GM12878 (cell line): ENCODE data around the gene ZIC5. TPM values are rescaled to one million over a fixed set of nuclear protein-coding genes. Genes with fewer than 3 reads are reported as not detected.

Experiments used
- ATAC-seq: fragments of 200-7000 bp; cut with Tn5 transposase; 3 replicates; pipeline ENCODE4 v1.9.1; 2020; ENCODE audit warnings: mild to moderate bottlenecking, moderate library complexity
- BruUV-seq: library from RNA; stranded (reverse); fragments of 400-500 nt; replicated peaks from 2 replicates; lab custom pipeline; 2021; lab: Mats Ljungman, UMichigan
- CTCF ChIA-PET: fragments of 300-600 bp; sonication (Branson Sonifier 250); formaldehyde crosslinking; extraction: SDS; loops from one replicate; lab custom pipeline; 2021; ENCODE audit warnings: inconsistent platforms; lab: Yijun Ruan, JAX
- POLR2A ChIA-PET: fragments of 350-600 bp; formaldehyde crosslinking; extraction: SDS; loops from one replicate; lab custom pipeline; 2021; ENCODE audit warnings: inconsistent platforms; lab: Charles Lee
- RAD21 ChIA-PET: fragments of 300-600 bp; sonication (Branson Sonifier 250); formaldehyde crosslinking; loops from one replicate; lab custom pipeline; 2023; ENCODE audit warnings: antibody characterized with exemption; ENCODE audit not compliant: unreplicated experiment; lab: Charles Lee
- SMC1A ChIA-PET: fragments of 300-600 bp; sonication (Branson Sonifier 250); formaldehyde crosslinking; loops from one replicate; lab custom pipeline; 2023; ENCODE audit not compliant: unreplicated experiment, uncharacterized antibody; lab: Charles Lee
- DNase-seq: peaks from one replicate; pipeline ENCODE4 v3.0.0-alpha.2; 2011; ENCODE audit warnings: low read depth, low spot score
- FAIRE-seq: peaks from 3 replicates; lab custom pipeline; 2011; peaks lifted over from hg19 to GRCh38; lab: Jason Lieb, UNC
- H2AFZ ChIP-seq: 2 replicates; pipeline ENCODE4 v1.6.0; 2011; ENCODE audit warnings: low read depth, low read length, control low read depth; ENCODE audit not compliant: control insufficient read depth
- H3K27ac ChIP-seq: 2 replicates; pipeline ENCODE4 v1.5.1; 2011; ENCODE audit warnings: control low read depth; ENCODE audit not compliant: control insufficient read depth, insufficient read depth
- H3K27me3 ChIP-seq, 2 experiments: replicated peaks in 1 of 2; 2 replicates each; pipeline versions ENCODE4 v1.6.0 to v1.6.1; 2011; ENCODE audit warnings: low read length in 1 of 2; ENCODE audit not compliant: control insufficient read depth in 2 of 2, insufficient read depth in 2 of 2
- H3K36me3 ChIP-seq, 2 experiments: 2 replicates each; pipeline ENCODE4 v1.5.1; 2011; ENCODE audit warnings: low read length in 1 of 2; ENCODE audit not compliant: control insufficient read depth in 2 of 2, insufficient read depth in 2 of 2
- H3K4me1 ChIP-seq: 2 replicates; pipeline ENCODE4 v1.6.1; 2011; ENCODE audit warnings: mild to moderate bottlenecking, low read length, moderate library complexity, mixed read lengths; ENCODE audit not compliant: control insufficient read depth, insufficient read depth
- H3K4me2 ChIP-seq: 2 replicates; pipeline ENCODE4 v1.6.0; 2011; ENCODE audit warnings: control low read depth; ENCODE audit not compliant: control insufficient read depth, insufficient read depth
- H3K4me3 ChIP-seq: fragments of 200-600 bp; sonication (generic); 2 replicates; pipeline ENCODE4 v1.5.1; 2016
- H3K79me2 ChIP-seq: 2 replicates; pipeline ENCODE4 v1.6.0; 2011; ENCODE audit warnings: low read length; ENCODE audit not compliant: control insufficient read depth, insufficient read depth
- H3K9ac ChIP-seq: 2 replicates; pipeline ENCODE4 v1.8.0; 2011; ENCODE audit warnings: low read length, control low read depth, mixed read lengths; ENCODE audit not compliant: control insufficient read depth, insufficient read depth
- H3K9me3 ChIP-seq: replicated peaks from 3 replicates; pipeline ENCODE4 v1.5.1; 2011; ENCODE audit warnings: mild to moderate bottlenecking, low read length; ENCODE audit not compliant: control insufficient read depth, insufficient read depth
- H4K20me1 ChIP-seq: 2 replicates; pipeline ENCODE4 v1.6.0; 2011; ENCODE audit not compliant: control insufficient read depth, insufficient read depth
- BACH1 ChIP-seq: fragments of 450-650 bp; IDR thresholded peaks from 2 replicates; pipeline ENCODE4 v1.6.1; 2017; ENCODE audit warnings: mild to moderate bottlenecking, borderline replicate concordance
- HDGF ChIP-seq: fragments of 450-650 bp; IDR thresholded peaks from 2 replicates; pipeline ENCODE4 v1.6.1; 2016; ENCODE audit warnings: antibody characterized with exemption
- SMC3 ChIP-seq: IDR thresholded peaks from 2 replicates; pipeline ENCODE4 v1.6.1; 2011; ENCODE audit warnings: low read length, improper control_type of control experiment, borderline replicate concordance
- TCF7 ChIP-seq: IDR thresholded peaks from 2 replicates; pipeline ENCODE4 v1.6.1; 2014; ENCODE audit warnings: antibody characterized with exemption, borderline replicate concordance
- WGBS: methylation state at CpG from one replicate; pipeline ENCODE4 v1.1.6; 2016; ENCODE audit warnings: low lambda C conversion rate; ENCODE audit not compliant: insufficient replicate concordance, insufficient coverage; ENCODE audit errors: missing lambda C conversion rate; 5-methylcytosine and 5-hydroxymethylcytosine counted together
- in situ Hi-C: fragments of 300-500 bp; cut with MboI; formaldehyde crosslinking; loops from 9 replicates; pipeline ENCODE4 v1.14.3; 2018; ENCODE audit warnings: mixed read lengths
- intact Hi-C: fragments of 100-400 bp; cut with micrococcal nuclease; formaldehyde crosslinking; loops from one replicate; pipeline ENCODE4 v1.14.2; 2022; ENCODE audit not compliant: unreplicated experiment
- polyA plus RNA-seq, 11 experiments: library from polyadenylated mRNA; depleted of rRNA in 4 of 11; unstranded in 6 of 11; stranded (reverse) in 5 of 11; fragments of >200 nt; fragmentation: Nextera tagmentation in 4 of 11; fragmentation: Illumina TruSeq in 1 of 11; extraction: Ambion mirVana in 4 of 11; extraction: Trizol in 1 of 11; gene quantifications; 1 replicate in 1 of 11; 2 replicates in 10 of 11; pipeline versions ENCODE4 v1.2.1 to v1.2.3, GENCODE V29; 2011 to 2016; ENCODE audit warnings: inconsistent platforms in 2 of 11, missing spikeins in 2 of 11, low read depth in 1 of 11
- total RNA-seq, 4 experiments: library from RNA; depleted of rRNA in 3 of 4; stranded (reverse); fragments of >200 nt in 3 of 4; fragmentation: Illumina TruSeq in 1 of 4; extraction: Trizol in 1 of 4; gene quantifications; 2 replicates each; pipeline versions ENCODE4 v1.2.1 to v1.2.3, GENCODE V29; 2013 to 2021
- TF ChIP-seq, protein P1 (sequence below): fragments of 150-350 bp; IDR thresholded peaks from 2 replicates; pipeline ENCODE4 v1.6.1; 2014; ENCODE audit warnings: mild to moderate bottlenecking, low read depth, low read length
- TF ChIP-seq, protein P2 (sequence below): fragments of 150-350 bp; IDR thresholded peaks from 2 replicates; pipeline ENCODE4 v1.6.1; 2016; ENCODE audit warnings: low read depth, low read length

The ZIC5 gene
- total and polyA plus RNA-seq, 10 of the 15 experiments (the other 5 are each of a cell fraction or from before 2014, with no cell fraction given), result not detected

DNA sequence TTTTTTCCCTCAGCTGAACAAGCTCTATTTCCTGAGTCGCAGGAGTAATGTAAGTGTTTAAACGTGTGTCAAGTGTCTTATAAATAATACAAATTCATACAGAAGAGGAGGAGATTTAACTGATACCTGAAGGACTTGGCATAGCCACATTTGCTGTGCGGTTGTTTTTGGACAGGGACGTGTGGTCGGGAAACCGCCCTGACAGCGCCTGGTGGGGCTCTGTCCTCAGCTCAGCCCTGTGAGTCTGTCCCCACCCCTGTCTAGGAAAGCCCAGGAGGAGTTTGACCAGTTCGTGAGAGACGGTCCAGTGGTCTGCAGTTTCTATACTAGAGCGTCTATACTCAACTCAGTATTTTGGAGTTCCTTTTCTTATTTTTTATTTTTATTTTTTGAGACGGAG lies 26.7 kb upstream of the ZIC5 start:
- Histone ChIP-seq H3K36me3 (no peaks in the 10 kb centered on the region), H3K27ac (no peak overlapping the region), H2AFZ (no peak overlapping the region), H3K4me2 (no peak overlapping the region), H3K4me3 (no peak overlapping the region), H3K27me3 (peaks cover 4 to 16% of the 10 kb centered on the region in 2 experiments; a peak in 3 of 4 replicates), H3K4me1 (peaks cover 4% of the 10 kb centered on the region; the same call in 1 of the 2 replicates), H3K9ac (no peak overlapping the region), H3K9me3 (no peaks in the 10 kb centered on the region; the same call in 1 of the 3 replicates), H3K79me2 (no peaks in the 10 kb centered on the region), H4K20me1 (no peaks in the 10 kb centered on the region)
- no peak for TF ChIP-seq TCF7
- no peak for TF ChIP-seq HDGF
- TF ChIP-seq, protein P1, sequence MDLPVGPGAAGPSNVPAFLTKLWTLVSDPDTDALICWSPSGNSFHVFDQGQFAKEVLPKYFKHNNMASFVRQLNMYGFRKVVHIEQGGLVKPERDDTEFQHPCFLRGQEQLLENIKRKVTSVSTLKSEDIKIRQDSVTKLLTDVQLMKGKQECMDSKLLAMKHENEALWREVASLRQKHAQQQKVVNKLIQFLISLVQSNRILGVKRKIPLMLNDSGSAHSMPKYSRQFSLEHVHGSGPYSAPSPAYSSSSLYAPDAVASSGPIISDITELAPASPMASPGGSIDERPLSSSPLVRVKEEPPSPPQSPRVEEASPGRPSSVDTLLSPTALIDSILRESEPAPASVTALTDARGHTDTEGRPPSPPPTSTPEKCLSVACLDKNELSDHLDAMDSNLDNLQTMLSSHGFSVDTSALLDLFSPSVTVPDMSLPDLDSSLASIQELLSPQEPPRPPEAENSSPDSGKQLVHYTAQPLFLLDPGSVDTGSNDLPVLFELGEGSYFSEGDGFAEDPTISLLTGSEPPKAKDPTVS, result no peak
- TF ChIP-seq SMC3, result no peak
- TF ChIP-seq BACH1, result no peak
- TF ChIP-seq, protein P2, sequence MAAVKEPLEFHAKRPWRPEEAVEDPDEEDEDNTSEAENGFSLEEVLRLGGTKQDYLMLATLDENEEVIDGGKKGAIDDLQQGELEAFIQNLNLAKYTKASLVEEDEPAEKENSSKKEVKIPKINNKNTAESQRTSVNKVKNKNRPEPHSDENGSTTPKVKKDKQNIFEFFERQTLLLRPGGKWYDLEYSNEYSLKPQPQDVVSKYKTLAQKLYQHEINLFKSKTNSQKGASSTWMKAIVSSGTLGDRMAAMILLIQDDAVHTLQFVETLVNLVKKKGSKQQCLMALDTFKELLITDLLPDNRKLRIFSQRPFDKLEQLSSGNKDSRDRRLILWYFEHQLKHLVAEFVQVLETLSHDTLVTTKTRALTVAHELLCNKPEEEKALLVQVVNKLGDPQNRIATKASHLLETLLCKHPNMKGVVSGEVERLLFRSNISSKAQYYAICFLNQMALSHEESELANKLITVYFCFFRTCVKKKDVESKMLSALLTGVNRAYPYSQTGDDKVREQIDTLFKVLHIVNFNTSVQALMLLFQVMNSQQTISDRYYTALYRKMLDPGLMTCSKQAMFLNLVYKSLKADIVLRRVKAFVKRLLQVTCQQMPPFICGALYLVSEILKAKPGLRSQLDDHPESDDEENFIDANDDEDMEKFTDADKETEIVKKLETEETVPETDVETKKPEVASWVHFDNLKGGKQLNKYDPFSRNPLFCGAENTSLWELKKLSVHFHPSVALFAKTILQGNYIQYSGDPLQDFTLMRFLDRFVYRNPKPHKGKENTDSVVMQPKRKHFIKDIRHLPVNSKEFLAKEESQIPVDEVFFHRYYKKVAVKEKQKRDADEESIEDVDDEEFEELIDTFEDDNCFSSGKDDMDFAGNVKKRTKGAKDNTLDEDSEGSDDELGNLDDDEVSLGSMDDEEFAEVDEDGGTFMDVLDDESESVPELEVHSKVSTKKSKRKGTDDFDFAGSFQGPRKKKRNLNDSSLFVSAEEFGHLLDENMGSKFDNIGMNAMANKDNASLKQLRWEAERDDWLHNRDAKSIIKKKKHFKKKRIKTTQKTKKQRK, result no peak
- SMC1A ChIA-PET, result no interaction called here
- POLR2A ChIA-PET, result no interaction called here
- no peak for ATAC-seq
- no TSS peak for BruUV-seq
- FAIRE-seq, result no peak
- RAD21 ChIA-PET, result no interaction called here
- in situ Hi-C loops (no loop called here), intact Hi-C loops (no loop called here)
- CTCF ChIA-PET, result no interaction called here
- 68% methylated on average over 11 of the region's 11 CpGs for WGBS
- DNase-seq, result no peak
